Fibroblast of villous mesenchyme (primary cell): ENCODE data around the gene PGM2. TPM values are rescaled to one million over a fixed set of nuclear protein-coding genes. Genes with fewer than 3 reads are reported as not detected.

Source experiments
- DNase-seq: peaks from one replicate; pipeline ENCODE4 v3.0.0-alpha.2; 2010; ENCODE audit warnings: low read depth
- H3K4me3 ChIP-seq: 2 replicates; pipeline ENCODE4 v1.5.1; 2011; ENCODE audit warnings: low read depth, mild to moderate bottlenecking, low read length
- total RNA-seq: library from RNA; depleted of rRNA; stranded (reverse); fragments of >200 nt; gene quantifications from 2 replicates; pipeline ENCODE4 v1.2.3, GENCODE V29; 2012
- TF ChIP-seq, protein P1 (sequence below): IDR thresholded peaks from 2 replicates; pipeline ENCODE4 v1.5.1; 2012; ENCODE audit warnings: low read depth, mild to moderate bottlenecking, low read length; ENCODE audit not compliant: insufficient read depth

The PGM2 gene
- total RNA-seq, 1 donor: 25.9 TPM

DNA sequence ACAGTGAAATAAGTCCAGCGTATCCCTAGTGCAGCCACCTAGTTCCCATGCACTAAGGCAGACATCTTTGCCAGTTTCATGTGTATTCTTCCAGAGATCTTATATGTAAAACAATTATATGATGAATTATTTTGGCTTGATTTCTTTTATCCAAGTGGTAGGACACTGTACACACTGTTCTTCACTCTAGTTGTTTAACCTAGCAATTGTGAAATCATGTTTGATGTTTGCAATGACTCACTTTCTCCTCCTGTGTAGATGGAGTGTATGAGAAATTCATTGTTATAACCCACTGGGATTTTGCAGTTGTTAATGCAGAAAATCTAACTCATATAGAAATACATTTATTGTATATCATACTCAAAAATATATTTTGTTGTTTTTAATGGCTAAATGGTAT lies 46.9 kb downstream of the PGM2 start:
- H3K4me3 ChIP-seq: no peak overlapping the region
- TF ChIP-seq, protein P1, sequence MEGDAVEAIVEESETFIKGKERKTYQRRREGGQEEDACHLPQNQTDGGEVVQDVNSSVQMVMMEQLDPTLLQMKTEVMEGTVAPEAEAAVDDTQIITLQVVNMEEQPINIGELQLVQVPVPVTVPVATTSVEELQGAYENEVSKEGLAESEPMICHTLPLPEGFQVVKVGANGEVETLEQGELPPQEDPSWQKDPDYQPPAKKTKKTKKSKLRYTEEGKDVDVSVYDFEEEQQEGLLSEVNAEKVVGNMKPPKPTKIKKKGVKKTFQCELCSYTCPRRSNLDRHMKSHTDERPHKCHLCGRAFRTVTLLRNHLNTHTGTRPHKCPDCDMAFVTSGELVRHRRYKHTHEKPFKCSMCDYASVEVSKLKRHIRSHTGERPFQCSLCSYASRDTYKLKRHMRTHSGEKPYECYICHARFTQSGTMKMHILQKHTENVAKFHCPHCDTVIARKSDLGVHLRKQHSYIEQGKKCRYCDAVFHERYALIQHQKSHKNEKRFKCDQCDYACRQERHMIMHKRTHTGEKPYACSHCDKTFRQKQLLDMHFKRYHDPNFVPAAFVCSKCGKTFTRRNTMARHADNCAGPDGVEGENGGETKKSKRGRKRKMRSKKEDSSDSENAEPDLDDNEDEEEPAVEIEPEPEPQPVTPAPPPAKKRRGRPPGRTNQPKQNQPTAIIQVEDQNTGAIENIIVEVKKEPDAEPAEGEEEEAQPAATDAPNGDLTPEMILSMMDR: no peak
- DNase-seq: peak; percentile 72

DNA sequence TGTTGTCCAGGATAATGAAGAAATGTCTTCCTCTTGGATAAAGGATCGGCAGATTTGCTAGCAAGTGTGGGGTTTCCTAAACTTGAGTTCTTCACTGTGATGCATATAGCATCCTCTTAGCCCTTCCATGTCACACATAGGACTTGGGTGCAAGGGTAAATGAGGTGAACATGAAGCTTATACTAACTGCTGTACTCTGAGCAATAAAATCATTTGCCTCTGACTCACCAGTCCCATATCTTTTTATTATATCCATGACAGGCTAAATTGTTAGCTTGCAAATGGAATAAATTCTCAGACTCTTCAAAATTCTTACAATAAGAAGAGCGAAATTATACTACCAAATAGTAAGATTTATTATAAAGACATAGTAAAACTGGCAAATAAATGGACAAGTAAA lies 49.7 kb downstream of the PGM2 start:
- TF ChIP-seq, protein P1: no peak
- H3K4me3 ChIP-seq: no peak overlapping the region
- peak; percentile 54 for DNase-seq

DNA sequence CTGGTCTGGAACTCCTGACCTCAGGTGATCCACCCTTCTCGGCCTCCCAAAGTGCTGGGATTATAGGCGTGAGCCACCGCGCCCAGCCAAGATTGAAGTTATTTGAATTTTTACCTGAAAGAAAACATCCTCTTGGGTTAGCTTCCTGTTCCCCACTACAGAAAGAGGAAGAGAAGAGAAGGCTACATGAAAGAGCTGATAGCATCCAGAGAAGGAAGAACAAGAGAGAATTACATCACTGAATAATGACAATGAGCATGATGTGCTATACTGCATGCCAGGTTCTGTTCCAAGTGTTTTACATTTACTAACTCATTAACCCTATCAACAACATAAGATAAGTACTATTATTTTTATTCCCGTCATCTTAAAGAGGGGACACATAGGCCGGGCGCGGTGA lies 52.9 kb downstream of the PGM2 start:
- DNase-seq: no peak
- TF ChIP-seq, protein P1: no peak
- no peak overlapping the region for H3K4me3 ChIP-seq

DNA sequence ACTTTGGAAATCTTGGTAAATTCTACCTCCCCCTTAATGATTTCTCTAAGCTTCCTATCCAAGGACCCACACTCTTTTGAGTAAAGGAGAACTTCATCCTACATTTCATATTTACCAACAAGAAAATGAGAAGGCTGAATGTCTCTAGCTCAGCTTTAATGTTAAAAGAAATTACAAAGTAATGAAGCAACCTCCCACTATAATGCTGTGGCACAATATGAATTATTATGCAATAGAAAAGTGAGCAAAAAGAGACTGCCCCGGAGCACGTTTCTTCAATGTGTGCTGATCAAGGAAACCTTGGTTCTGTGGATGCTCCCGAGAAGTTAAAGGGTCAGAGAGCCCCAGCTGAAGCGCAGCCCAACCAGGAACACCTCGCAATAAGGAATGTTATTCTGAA lies 55.3 kb downstream of the PGM2 start:
- TF ChIP-seq, protein P1: no peak
- H3K4me3 ChIP-seq: no peak overlapping the region

DNA sequence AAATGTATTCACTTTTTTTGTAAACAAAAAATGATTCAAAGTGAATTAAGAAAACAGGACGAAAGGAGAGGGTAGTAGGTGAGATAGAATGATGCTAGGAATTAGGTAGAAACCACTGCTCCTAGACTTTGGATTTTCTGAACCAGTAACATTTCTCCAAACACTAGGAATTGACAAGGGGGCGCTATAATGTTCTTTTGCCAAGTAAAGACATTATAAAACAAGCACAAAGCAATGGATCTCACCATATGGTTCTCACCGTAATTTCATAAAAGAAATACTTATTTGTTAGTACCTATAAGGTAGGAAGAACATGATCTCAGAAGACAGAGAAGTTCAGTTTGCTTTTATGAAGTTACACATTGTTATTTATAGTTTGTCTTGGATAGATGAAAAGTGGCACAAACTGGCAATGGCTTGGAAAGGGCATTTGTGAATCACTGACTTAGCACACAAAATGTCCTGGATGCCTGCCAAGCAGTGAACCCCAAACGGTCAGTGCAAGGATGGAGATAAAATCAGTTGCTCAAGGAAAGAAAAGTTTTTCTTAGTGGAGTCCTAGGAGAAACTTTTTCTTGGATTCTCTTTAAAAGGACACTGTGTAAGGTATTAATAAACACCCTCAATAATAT lies 56.3 kb downstream of the PGM2 start:
- TF ChIP-seq, protein P1: peak; percentile 12
- no peak overlapping the region for H3K4me3 ChIP-seq
- DNase-seq: no peak

More for the DNA sequence above, 55.3 kb downstream of the PGM2 start:
- DNase-seq: no peak

DNA sequence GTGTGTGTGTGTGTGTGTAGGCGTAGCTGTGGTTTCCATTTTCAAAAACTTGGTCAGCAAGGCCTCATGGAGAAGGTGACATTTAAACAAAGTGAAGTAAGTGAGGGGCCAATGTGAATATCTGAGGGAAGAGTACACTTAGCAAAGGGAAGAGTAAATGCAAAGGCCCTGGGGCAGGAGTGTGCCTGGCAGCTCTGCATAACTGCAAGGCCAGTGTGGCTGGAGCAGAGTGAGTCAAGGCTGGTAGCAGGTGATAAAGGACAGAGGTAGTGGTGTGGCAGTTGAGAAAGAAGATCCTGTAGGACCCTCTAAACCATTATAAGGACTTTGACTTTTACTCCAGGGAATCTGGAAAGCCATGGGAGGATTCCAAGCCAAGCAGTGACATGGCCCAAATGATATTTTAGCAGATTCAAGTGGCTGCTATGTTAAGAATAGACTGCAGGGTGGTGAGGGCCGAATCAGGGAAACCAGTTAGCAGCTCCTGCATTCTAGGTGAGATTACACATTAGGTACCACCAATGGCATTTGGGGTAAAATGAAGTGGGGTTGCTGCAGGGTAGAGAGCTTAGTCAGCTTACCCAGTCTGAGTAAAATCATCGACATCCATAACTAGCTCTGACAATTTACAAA lies 58.5 kb downstream of the PGM2 start:
- H3K4me3 ChIP-seq: no peak overlapping the region
- DNase-seq: no peak
- TF ChIP-seq, protein P1: no peak
